RWPE2 (cell line): Measurements from ENCODE around the gene MVD.
A peak's percentile ranks its signal among the peaks of the same experiment; 100 is the strongest.

ENCODE experiments used
- ATAC-seq: fragments of 200-7000 bp; cut with Tn5 transposase; 3 replicates; pipeline ENCODE4 v1.9.1; 2021; ENCODE audit warnings: low read depth
- DNase-seq: peaks from one replicate; pipeline ENCODE4 v3.0.0-alpha.2; 2020; ENCODE audit warnings: low spot score
- H3K27ac ChIP-seq: fragments of 450-650 bp; 2 replicates; pipeline ENCODE4 v1.5.1; 2017; ENCODE audit warnings: mild to moderate bottlenecking; ENCODE audit not compliant: poor library complexity, severe bottlenecking
- H3K27me3 ChIP-seq: fragments of 250-450 bp; sonication (Bioruptor Pico); 2 replicates; pipeline ENCODE4 v1.5.1; 2021; ENCODE audit warnings: mild to moderate bottlenecking, moderate library complexity; ENCODE audit not compliant: insufficient read depth, poor library complexity, severe bottlenecking
- H3K36me3 ChIP-seq: fragments of 250-450 bp; sonication (Bioruptor Pico); 2 replicates; pipeline ENCODE4 v1.5.1; 2020; ENCODE audit warnings: low read depth, mild to moderate bottlenecking, moderate library complexity
- H3K4me1 ChIP-seq: fragments of 250-450 bp; sonication (Bioruptor Pico); 2 replicates; pipeline ENCODE4 v1.5.1; 2021; ENCODE audit warnings: mild to moderate bottlenecking, moderate library complexity; ENCODE audit not compliant: insufficient read depth, poor library complexity, severe bottlenecking
- H3K4me3 ChIP-seq: fragments of 250-450 bp; sonication (Bioruptor Pico); 2 replicates; pipeline ENCODE4 v1.5.1; 2021; ENCODE audit warnings: mild to moderate bottlenecking, moderate library complexity; ENCODE audit not compliant: severe bottlenecking
- H3K9me3 ChIP-seq: fragments of 250-450 bp; sonication (Bioruptor Pico); 2 replicates; pipeline ENCODE4 v1.5.1; 2021; ENCODE audit warnings: mild to moderate bottlenecking, moderate library complexity; ENCODE audit not compliant: severe bottlenecking
- TF ChIP-seq, protein P1 (sequence below): fragments of 450-650 bp; IDR thresholded peaks from one replicate; pipeline ENCODE4 v1.5.1; 2017; ENCODE audit warnings: mild to moderate bottlenecking, moderate library complexity; ENCODE audit not compliant: poor library complexity, severe bottlenecking

The MVD gene

DNA sequence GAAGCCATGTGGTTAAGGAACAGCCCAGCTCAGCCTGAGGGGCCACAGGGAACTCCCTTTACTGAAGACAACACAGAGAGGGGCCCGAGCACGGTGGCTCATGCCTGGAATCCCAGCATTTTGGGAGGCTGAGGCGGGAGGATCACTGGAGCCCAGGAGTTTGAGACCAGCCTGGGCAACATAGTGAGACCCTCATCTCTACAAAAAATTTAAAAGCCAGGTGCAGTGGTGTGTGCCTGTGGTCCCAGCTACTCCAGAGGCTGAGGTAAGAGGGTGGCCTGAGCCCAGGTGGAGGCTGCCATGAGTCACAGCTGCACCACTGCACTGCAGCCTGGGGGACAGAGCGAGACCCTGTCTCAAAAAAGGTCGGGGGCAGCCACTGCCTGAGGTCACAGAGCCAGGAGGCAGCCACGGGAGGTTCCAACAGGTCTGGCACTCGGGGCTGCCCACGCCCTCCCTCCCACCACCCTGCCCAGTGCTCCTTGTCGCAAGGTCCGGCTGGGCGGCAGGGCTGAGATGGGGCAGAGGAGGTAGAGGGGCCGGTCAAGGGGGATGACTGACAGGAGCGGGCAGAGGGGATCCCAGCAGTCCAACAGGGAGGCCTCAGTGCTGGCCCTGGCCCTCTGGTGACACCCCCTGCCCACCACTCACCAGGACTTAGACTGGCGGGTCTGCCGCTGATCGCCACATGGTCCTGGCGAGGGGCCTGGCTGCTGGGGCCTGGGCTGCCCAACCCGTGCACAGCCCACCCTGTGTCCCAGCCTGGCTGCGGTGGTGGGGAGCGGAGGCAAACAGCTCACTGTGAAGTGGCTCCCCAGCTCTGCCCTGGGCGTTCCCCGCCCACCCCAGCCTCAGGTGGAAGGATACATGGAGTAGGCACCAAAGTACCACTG is 15.5 kb downstream of the MVD start:
- Histone ChIP-seq H3K27ac (no peak overlapping the region), H3K4me3 (no peak overlapping the region), H3K36me3 (peaks cover 9% of the 10 kb centered on the region), H3K4me1 (no peaks in the 10 kb centered on the region), H3K27me3 (no peaks in the 10 kb centered on the region), H3K9me3 (no peaks in the 10 kb centered on the region)
- TF ChIP-seq, protein P1, sequence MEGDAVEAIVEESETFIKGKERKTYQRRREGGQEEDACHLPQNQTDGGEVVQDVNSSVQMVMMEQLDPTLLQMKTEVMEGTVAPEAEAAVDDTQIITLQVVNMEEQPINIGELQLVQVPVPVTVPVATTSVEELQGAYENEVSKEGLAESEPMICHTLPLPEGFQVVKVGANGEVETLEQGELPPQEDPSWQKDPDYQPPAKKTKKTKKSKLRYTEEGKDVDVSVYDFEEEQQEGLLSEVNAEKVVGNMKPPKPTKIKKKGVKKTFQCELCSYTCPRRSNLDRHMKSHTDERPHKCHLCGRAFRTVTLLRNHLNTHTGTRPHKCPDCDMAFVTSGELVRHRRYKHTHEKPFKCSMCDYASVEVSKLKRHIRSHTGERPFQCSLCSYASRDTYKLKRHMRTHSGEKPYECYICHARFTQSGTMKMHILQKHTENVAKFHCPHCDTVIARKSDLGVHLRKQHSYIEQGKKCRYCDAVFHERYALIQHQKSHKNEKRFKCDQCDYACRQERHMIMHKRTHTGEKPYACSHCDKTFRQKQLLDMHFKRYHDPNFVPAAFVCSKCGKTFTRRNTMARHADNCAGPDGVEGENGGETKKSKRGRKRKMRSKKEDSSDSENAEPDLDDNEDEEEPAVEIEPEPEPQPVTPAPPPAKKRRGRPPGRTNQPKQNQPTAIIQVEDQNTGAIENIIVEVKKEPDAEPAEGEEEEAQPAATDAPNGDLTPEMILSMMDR, result no peak
- DNase-seq, result no peak
- 0 out of 3 replicates have a peak, but pooled peaks have one; percentile 3 for ATAC-seq

GRCh38 chr16:88646345-88647034 is 16.4 kb downstream of the MVD start:
- no peak overlapping the region for H3K27ac ChIP-seq
- DNase-seq, result peak; percentile 70
- TF ChIP-seq, protein P1, result no peak
- H3K4me1 ChIP-seq, result no peaks in the 10 kb centered on the region
- H3K36me3 ChIP-seq, result peaks cover 3% of the 10 kb centered on the region
- H3K9me3 ChIP-seq, result no peaks in the 10 kb centered on the region
- H3K27me3 ChIP-seq, result no peaks in the 10 kb centered on the region
- ATAC-seq, result no peak
- no peak overlapping the region for H3K4me3 ChIP-seq

- no peak overlapping the region for H3K27ac ChIP-seq
- no peak for DNase-seq
- no peaks in the 10 kb centered on the region for H3K36me3 ChIP-seq
- no peaks in the 10 kb centered on the region for H3K9me3 ChIP-seq
- H3K4me1 ChIP-seq, result no peaks in the 10 kb centered on the region
- TF ChIP-seq, protein P1, result no peak
- H3K27me3 ChIP-seq, result peaks cover 4% of the 10 kb centered on the region
- ATAC-seq, result no peak
- H3K4me3 ChIP-seq, result no peak overlapping the region
Observed at GRCh38 chr16:88645941-88646340, 16.9 kb downstream of the MVD start.

DNA sequence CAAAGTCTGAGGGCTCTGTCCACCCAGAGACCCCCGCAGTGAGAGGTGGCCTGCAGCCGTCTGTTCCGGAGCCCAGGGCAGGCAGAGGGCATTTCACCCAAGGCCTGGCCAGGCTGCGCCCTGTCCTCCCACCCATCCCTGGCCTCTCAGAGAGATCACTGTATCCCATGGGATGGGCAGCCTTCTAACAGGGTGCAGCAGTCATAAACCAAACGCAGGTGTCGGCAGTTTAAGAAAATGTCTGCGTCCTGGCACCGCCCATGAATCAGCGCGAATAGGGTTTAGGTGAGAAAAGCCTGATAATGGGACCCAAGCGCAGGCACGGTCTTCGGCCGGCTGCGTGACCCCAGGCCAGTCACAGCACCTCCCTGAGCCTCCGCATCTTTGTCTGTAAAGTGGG is 17.4 kb downstream of the MVD start:
- Histone ChIP-seq H3K27ac (no peak overlapping the region), H3K4me3 (no peak overlapping the region), H3K4me1 (no peaks in the 10 kb centered on the region), H3K27me3 (peaks cover 8% of the 10 kb centered on the region), H3K36me3 (no peaks in the 10 kb centered on the region), H3K9me3 (no peaks in the 10 kb centered on the region)
- TF ChIP-seq, protein P1, result no peak
- no peak for ATAC-seq
- DNase-seq, result no peak

GRCh38 chr16:88643644-88643932 is 19.3 kb downstream of the MVD start:
- H3K27ac ChIP-seq, result no peak overlapping the region
- ATAC-seq, result no peak
- no peaks in the 10 kb centered on the region for H3K36me3 ChIP-seq
- H3K4me1 ChIP-seq, result no peaks in the 10 kb centered on the region
- peaks cover 27% of the 10 kb centered on the region for H3K27me3 ChIP-seq
- no peak for DNase-seq
- TF ChIP-seq, protein P1, result no peak
- H3K9me3 ChIP-seq, result no peaks in the 10 kb centered on the region
- no peak overlapping the region for H3K4me3 ChIP-seq
